K562 (cell line): ENCODE results near the gene CFAP97D1. TPM values are rescaled to one million over a fixed set of nuclear protein-coding genes. Genes with fewer than 3 reads are reported as not detected.

ENCODE experiments used
- ATAC-seq: fragments of 200-7000 bp; cut with Tn5 transposase; 3 replicates; pipeline ENCODE4 v1.9.1; 2020; ENCODE audit warnings: moderate library complexity
- BruUV-seq: library from RNA; stranded (reverse); fragments of 400-500 nt; replicated peaks from 2 replicates; lab custom pipeline; 2021; lab: Mats Ljungman, UMichigan
- CTCF ChIA-PET: fragments of 300-600 bp; formaldehyde crosslinking; extraction: SDS; loops from one replicate; lab custom pipeline; 2021; ENCODE audit warnings: low intra/inter-chr PET ratio; lab: Yijun Ruan, JAX
- POLR2A ChIA-PET: fragments of 300-600, 350-650 bp; sonication (Branson Sonifier 250); formaldehyde crosslinking; extraction: SDS; loops from one replicate; lab custom pipeline; 2021; ENCODE audit warnings: antibody characterized with exemption, inconsistent platforms; lab: Yijun Ruan, JAX
- DNase-seq, 4 experiments: peaks; one replicate each; pipeline versions ENCODE4 v3.0.0 to v3.0.0-alpha.2; 2011 to 2018; ENCODE audit warnings: low spot score in 3 of 4, mixed read lengths in 3 of 4; ENCODE audit errors: extremely low read depth in 1 of 4
- FAIRE-seq: peaks from 2 replicates; lab custom pipeline; 2011; peaks lifted over from hg19 to GRCh38; lab: Jason Lieb, UNC
- H2AFZ ChIP-seq: 2 replicates; pipeline ENCODE4 v1.6.0; 2011; ENCODE audit warnings: low read depth, low read length, control low read depth, inconsistent platforms
- H3K27ac ChIP-seq: fragments of 200-600 bp; 3 replicates; pipeline ENCODE4 v1.8.0; 2011; ENCODE audit warnings: low read depth, mild to moderate bottlenecking, control low read depth, inconsistent platforms, low read length, moderate library complexity, mixed read lengths; ENCODE audit errors: extremely low read depth
- H3K27me3 ChIP-seq, 2 experiments: fragments of 300-600 bp in 1 of 2; 2 replicates in 1 of 2; 3 replicates in 1 of 2; pipeline versions ENCODE4 v1.6.0 to v1.8.0; 2011; ENCODE audit warnings: inconsistent platforms in 2 of 2, low read length in 2 of 2, mild to moderate bottlenecking in 1 of 2, mixed read lengths in 1 of 2, moderate library complexity in 1 of 2; ENCODE audit not compliant: control insufficient read depth in 2 of 2, insufficient read depth in 2 of 2
- H3K36me3 ChIP-seq: fragments of 300-600 bp; 3 replicates; pipeline ENCODE4 v1.8.0; 2011; ENCODE audit warnings: mild to moderate bottlenecking, low read length, inconsistent platforms; ENCODE audit not compliant: control insufficient read depth, insufficient read depth
- H3K4me1 ChIP-seq, 2 experiments: fragments of 200-600 bp in 1 of 2; replicated peaks in 1 of 2; 2 replicates in 1 of 2; 3 replicates in 1 of 2; pipeline versions ENCODE4 v1.5.1 to v1.8.0; 2011; ENCODE audit warnings: inconsistent platforms in 2 of 2, low read length in 2 of 2, mild to moderate bottlenecking in 1 of 2, mixed read lengths in 1 of 2, moderate library complexity in 1 of 2; ENCODE audit not compliant: control insufficient read depth in 2 of 2, insufficient read depth in 2 of 2
- H3K4me2 ChIP-seq: 2 replicates; pipeline ENCODE4 v1.6.1; 2011; ENCODE audit warnings: low read length, control low read depth, inconsistent platforms, mixed read lengths; ENCODE audit not compliant: insufficient read depth
- H3K4me3 ChIP-seq: fragments of 200-600 bp; sonication (generic), shearing (Covaris generic); 2 replicates; pipeline ENCODE4 v1.5.1; 2016; ENCODE audit warnings: control low read depth, inconsistent platforms
- H3K79me2 ChIP-seq: fragments of 200-600 bp; 3 replicates; pipeline ENCODE4 v1.8.0; 2011; ENCODE audit warnings: low read length, inconsistent platforms; ENCODE audit not compliant: control insufficient read depth, insufficient read depth
- H3K9ac ChIP-seq, 2 experiments: 2 replicates each; pipeline versions ENCODE4 v1.6.0 to v1.6.1; 2011; ENCODE audit warnings: low read depth in 2 of 2, low read length in 2 of 2, control low read depth in 1 of 2, inconsistent platforms in 1 of 2, mild to moderate bottlenecking in 1 of 2, mixed read lengths in 1 of 2; ENCODE audit not compliant: insufficient read depth in 1 of 2
- H3K9me1 ChIP-seq: one replicate; pipeline ENCODE4 v1.6.0; 2011; ENCODE audit warnings: inconsistent platforms, mild to moderate bottlenecking, low read length, moderate library complexity; ENCODE audit not compliant: control insufficient read depth, insufficient read depth
- H3K9me3 ChIP-seq: replicated peaks from 2 replicates; pipeline ENCODE4 v1.5.1; 2011; ENCODE audit warnings: low read depth, low read length, inconsistent platforms; ENCODE audit not compliant: control insufficient read depth, insufficient read depth
- H4K20me1 ChIP-seq: replicated peaks from 2 replicates; pipeline ENCODE4 v1.6.1; 2011; ENCODE audit warnings: low read length, inconsistent platforms, mixed read lengths; ENCODE audit not compliant: control insufficient read depth, insufficient read depth
- CEBPB ChIP-seq: fragments of 450-650 bp; IDR thresholded peaks from 2 replicates; pipeline ENCODE4 v1.6.1; 2016; ENCODE audit warnings: missing genetic modification characterization, missing compliant biosample characterization
- SMARCC2 ChIP-seq: fragments of 450-650 bp; IDR thresholded peaks from 2 replicates; pipeline ENCODE4 v1.6.1; 2017; ENCODE audit warnings: antibody characterized with exemption, moderate library complexity, mild to moderate bottlenecking, low read depth
- ZNF282 ChIP-seq: sonication (generic); formaldehyde crosslinking; IDR thresholded peaks from 2 replicates; pipeline ENCODE4 v1.8.1; 2023; ENCODE audit warnings: missing genetic modification reagents
- WGBS: fragments of 100-300 bp; shearing (Covaris generic); methylation state at CpG from one replicate; pipeline ENCODE4 v1.1.6; 2016; ENCODE audit warnings: low coverage, mixed read lengths; ENCODE audit not compliant: insufficient coverage; ENCODE audit errors: missing lambda C conversion rate; 5-methylcytosine and 5-hydroxymethylcytosine counted together
- in situ Hi-C: fragments of 300-500 bp; cut with MboI; formaldehyde crosslinking; loops from 4 replicates; pipeline ENCODE4 v1.15.0; 2018; ENCODE audit warnings: inconsistent platforms, mixed read lengths
- intact Hi-C: fragments of 100-400 bp; cut with micrococcal nuclease; formaldehyde crosslinking; loops from 2 replicates; pipeline ENCODE4 v1.14.2; 2022
- polyA plus RNA-seq, 8 experiments: library from polyadenylated mRNA; depleted of rRNA in 4 of 8; stranded (reverse) in 5 of 8; unstranded in 3 of 8; fragments of >200 nt; fragmentation: Nextera tagmentation in 2 of 8; fragmentation: Illumina TruSeq in 1 of 8; extraction: Ambion mirVana in 2 of 8; extraction: Trizol in 1 of 8; gene quantifications; 2 replicates each; pipeline versions ENCODE4 v1.2.1 to v1.2.3, GENCODE V29; 2011 to 2014; ENCODE audit warnings: inconsistent platforms in 1 of 8, missing spikeins in 1 of 8
- total RNA-seq, 7 experiments: library from RNA; depleted of rRNA in 6 of 7; stranded (reverse); fragments of >200 nt in 6 of 7; fragmentation: Illumina TruSeq in 2 of 7; extraction: Trizol in 2 of 7; gene quantifications; 2 replicates each; pipeline versions ENCODE4 v1.2.1 to v1.2.3, GENCODE V29; 2011 to 2021; ENCODE audit warnings: low replicate concordance in 1 of 7
- TF ChIP-seq, protein P1 (sequence below), 3 experiments: IDR thresholded peaks in 2 of 3; conservative IDR thresholded peaks in 1 of 3; 2 replicates each; pipeline ENCODE4 v1.5.1; 2011 to 2012; ENCODE audit warnings: low read length in 3 of 3, mild to moderate bottlenecking in 3 of 3, control low read depth in 2 of 3, improper control_type of control experiment in 1 of 3, inconsistent platforms in 1 of 3, low read depth in 1 of 3, mixed read lengths in 1 of 3, moderate library complexity in 1 of 3; ENCODE audit not compliant: insufficient read depth in 2 of 3
- TF ChIP-seq, protein P2 (sequence below): sonication (generic); formaldehyde crosslinking; IDR thresholded peaks from 2 replicates; pipeline ENCODE4 v1.8.0; 2022; ENCODE audit warnings: missing genetic modification reagents, mild to moderate bottlenecking, borderline replicate concordance
- TF ChIP-seq, protein P3 (sequence below): fragments of 450-650 bp; conservative IDR thresholded peaks from 2 replicates; pipeline ENCODE4 v1.6.1; 2016; ENCODE audit warnings: missing genetic modification characterization, low read depth, mild to moderate bottlenecking, missing compliant biosample characterization, moderate library complexity

The CFAP97D1 gene
- total and polyA plus RNA-seq, 9 of the 15 experiments (the other 6 are each of a cell fraction or from before 2014, with no cell fraction given), result not detected

DNA sequence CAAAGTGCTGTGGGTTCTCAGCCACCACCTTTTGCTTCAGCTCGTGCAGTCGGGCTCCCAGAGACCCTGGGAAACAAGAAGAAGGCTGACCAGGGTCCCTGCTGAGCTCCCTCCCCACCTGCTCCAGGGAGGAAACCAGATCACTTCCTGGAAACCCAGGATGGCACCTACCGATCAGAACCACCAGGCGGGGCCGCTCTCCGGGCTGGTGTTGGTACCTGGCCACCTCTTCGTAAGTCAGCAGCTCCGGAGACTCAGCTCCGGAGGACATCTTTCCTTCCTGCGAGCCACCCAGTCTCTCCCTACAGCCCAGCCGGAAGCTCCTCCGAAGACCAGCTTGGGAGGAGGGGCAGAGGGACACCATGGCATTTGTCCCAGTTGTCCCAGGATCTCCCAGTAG lies 33.8 kb downstream of the CFAP97D1 start:
- Histone ChIP-seq H2AFZ (no peak overlapping the region), H4K20me1 (no peaks in the 10 kb centered on the region), H3K4me2 (no peak overlapping the region), H3K9me3 (no peaks in the 10 kb centered on the region), H3K4me1 (peaks cover 0 to 3% of the 10 kb centered on the region in 2 experiments; a peak in 1 of 5 replicates), H3K36me3 (no peaks in the 10 kb centered on the region), H3K27me3 (0 out of 5 replicates have a peak, but pooled peaks cover 0 to 9% of the 10 kb centered on the region in 2 experiments), H3K9me1 (no peaks in the 10 kb centered on the region), H3K4me3 (no peak overlapping the region), H3K9ac (peak overlapping the region in 1 of 2 experiments; percentile 21; a peak in 1 of 4 replicates), H3K27ac (no peak overlapping the region), H3K79me2 (no peaks in the 10 kb centered on the region)
- ATAC-seq, result no peak
- no peak for TF ChIP-seq SMARCC2
- TF ChIP-seq, protein P1, sequence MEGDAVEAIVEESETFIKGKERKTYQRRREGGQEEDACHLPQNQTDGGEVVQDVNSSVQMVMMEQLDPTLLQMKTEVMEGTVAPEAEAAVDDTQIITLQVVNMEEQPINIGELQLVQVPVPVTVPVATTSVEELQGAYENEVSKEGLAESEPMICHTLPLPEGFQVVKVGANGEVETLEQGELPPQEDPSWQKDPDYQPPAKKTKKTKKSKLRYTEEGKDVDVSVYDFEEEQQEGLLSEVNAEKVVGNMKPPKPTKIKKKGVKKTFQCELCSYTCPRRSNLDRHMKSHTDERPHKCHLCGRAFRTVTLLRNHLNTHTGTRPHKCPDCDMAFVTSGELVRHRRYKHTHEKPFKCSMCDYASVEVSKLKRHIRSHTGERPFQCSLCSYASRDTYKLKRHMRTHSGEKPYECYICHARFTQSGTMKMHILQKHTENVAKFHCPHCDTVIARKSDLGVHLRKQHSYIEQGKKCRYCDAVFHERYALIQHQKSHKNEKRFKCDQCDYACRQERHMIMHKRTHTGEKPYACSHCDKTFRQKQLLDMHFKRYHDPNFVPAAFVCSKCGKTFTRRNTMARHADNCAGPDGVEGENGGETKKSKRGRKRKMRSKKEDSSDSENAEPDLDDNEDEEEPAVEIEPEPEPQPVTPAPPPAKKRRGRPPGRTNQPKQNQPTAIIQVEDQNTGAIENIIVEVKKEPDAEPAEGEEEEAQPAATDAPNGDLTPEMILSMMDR (IDR thresholded peaks at IDR 0.05 in 2 of 3, conservative IDR thresholded peaks at IDR 0.05 in 1 of 3; ENCODE audit: insufficient read depth in 2 of 3, low read depth in 1 of 3, low read length in 3 of 3), result 0 out of 6 replicates have a peak, but pooled peaks of 1 of the 3 experiments have one; percentile 14
- in situ Hi-C loops (no loop called here), intact Hi-C loops (no loop called here)
- no peak for DNase-seq
- ChIA-PET POLR2A (interaction anchor here (1.2 kb wide), 1 partner anchor 43 kb away, joined by 3 read pairs; no protein-coding TSS in a partner anchor), CTCF (no interaction called here)
- WGBS, result 55% methylated on average over 12 of the region's 12 CpGs
- BruUV-seq, result no TSS peak
- no peak for FAIRE-seq

DNA sequence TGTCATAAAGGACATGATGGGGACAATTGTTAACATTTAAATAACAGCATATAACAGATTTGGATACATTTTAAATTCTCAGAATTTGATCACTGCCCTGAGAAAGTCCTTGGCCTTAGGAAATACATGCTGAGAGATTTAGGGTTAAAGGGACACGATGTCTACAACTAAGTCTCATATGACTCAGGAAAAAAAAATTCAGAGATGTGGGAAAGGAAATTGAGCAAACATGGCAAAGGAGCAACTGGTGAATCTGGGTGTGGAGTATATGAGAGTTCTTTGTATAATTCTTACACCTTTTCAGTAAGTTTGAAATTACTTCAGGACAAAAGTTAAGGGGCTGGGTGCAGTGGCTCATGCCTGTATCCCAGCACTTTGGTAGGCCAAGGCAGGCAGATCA lies 34.5 kb downstream of the CFAP97D1 start:
- WGBS, result 0% methylated on average over 1 of the region's 1 CpG
- H2AFZ ChIP-seq, result no peak overlapping the region
- intact Hi-C loops (no loop called here), in situ Hi-C loops (no loop called here)
- TF ChIP-seq ZNF282 (CRISPR knock-in tag), result no peak
- TF ChIP-seq CEBPB (tag), result no peak
- TF ChIP-seq, protein P2, sequence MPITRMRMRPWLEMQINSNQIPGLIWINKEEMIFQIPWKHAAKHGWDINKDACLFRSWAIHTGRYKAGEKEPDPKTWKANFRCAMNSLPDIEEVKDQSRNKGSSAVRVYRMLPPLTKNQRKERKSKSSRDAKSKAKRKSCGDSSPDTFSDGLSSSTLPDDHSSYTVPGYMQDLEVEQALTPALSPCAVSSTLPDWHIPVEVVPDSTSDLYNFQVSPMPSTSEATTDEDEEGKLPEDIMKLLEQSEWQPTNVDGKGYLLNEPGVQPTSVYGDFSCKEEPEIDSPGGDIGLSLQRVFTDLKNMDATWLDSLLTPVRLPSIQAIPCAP (CRISPR knock-in tag), result no peak
- TF ChIP-seq, protein P3, sequence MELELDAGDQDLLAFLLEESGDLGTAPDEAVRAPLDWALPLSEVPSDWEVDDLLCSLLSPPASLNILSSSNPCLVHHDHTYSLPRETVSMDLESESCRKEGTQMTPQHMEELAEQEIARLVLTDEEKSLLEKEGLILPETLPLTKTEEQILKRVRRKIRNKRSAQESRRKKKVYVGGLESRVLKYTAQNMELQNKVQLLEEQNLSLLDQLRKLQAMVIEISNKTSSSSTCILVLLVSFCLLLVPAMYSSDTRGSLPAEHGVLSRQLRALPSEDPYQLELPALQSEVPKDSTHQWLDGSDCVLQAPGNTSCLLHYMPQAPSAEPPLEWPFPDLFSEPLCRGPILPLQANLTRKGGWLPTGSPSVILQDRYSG (tag), result no peak
- no TSS peak for BruUV-seq
- no peaks in the 10 kb centered on the region for H3K79me2 ChIP-seq
- no peaks in the 10 kb centered on the region for H4K20me1 ChIP-seq
- no peak overlapping the region for H3K4me3 ChIP-seq
- peaks cover 0 to 3% of the 10 kb centered on the region in 2 experiments; a peak in 1 of 5 replicates for H3K4me1 ChIP-seq
- no peak overlapping the region for H3K27ac ChIP-seq
- ChIA-PET POLR2A (no interaction called here), CTCF (no interaction called here)
- H3K4me2 ChIP-seq, result no peak overlapping the region
- H3K9me1 ChIP-seq, result no peaks in the 10 kb centered on the region
- no peak for ATAC-seq
- no peak overlapping the region for H3K9ac ChIP-seq
- no peaks in the 10 kb centered on the region for H3K9me3 ChIP-seq
- 0 out of 5 replicates have a peak, but pooled peaks cover 0 to 9% of the 10 kb centered on the region in 2 experiments for H3K27me3 ChIP-seq
- no peak for DNase-seq
- H3K36me3 ChIP-seq, result no peaks in the 10 kb centered on the region
- FAIRE-seq, result no peak
